Rectal smooth muscle tissue (tissue), 1 donor: ENCODE data around the gene SLC17A8.
"Not testable (repeated sequence)": the region's sequence is repeated elsewhere in the genome, so short reads cannot be mapped to it uniquely, and the experiment has no call there.

Experiments used
- H3K27ac ChIP-seq: one replicate; pipeline ENCODE4 v1.7.0; 2013; ENCODE audit warnings: low read depth, low read length, inconsistent platforms
- H3K27me3 ChIP-seq: one replicate; pipeline ENCODE4 v1.7.0; 2013; ENCODE audit warnings: low read length; ENCODE audit not compliant: control insufficient read depth, insufficient read depth
- H3K36me3 ChIP-seq: one replicate; pipeline ENCODE4 v1.7.0; 2013; ENCODE audit warnings: low read length; ENCODE audit not compliant: control insufficient read depth, insufficient read depth
- H3K4me1 ChIP-seq: one replicate; pipeline ENCODE4 v1.7.0; 2013; ENCODE audit warnings: low read length; ENCODE audit not compliant: control insufficient read depth, insufficient read depth
- H3K4me3 ChIP-seq: one replicate; pipeline ENCODE4 v1.7.0; 2013; ENCODE audit warnings: low read length
- H3K9ac ChIP-seq: one replicate; pipeline ENCODE4 v1.7.0; 2013; ENCODE audit warnings: low read length

SLC17A8 gene

DNA sequence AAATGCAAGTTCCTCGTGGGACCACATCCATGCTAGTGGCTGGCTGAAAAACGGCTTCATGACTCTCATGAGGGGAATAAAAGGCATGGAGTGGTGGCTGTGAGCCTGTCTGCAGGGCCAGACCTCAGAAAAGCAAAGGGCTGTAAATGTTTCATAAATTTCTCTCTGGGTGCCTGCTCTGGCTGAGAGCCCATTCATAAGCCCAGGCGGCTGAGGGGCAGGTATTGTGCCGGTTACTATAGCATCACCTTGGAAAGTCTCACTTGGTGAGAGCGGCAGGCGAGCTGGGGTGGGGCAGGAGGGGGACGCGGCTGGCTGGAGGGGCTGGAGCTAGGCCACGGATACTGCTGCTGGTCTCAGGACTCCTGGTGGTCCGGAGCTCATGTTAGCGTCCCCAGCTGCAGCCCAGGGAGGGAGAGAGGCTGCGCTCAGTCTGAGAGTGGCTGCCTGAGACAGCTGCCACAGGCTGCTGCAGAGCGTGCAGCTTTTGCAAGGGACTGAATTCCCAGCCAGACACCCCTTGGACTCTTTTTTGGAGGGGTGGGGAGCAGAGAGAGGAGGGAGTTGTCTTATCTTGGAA is at the start of gene SLC17A8:
Gene SLC17A8 (plus strand): TSS at position 431 of the 580 bp plus-strand sequence. CDS start 318 bp downstream, outside the sequence.
- no peak within 1 kb of the TSS for H3K4me3 ChIP-seq
- no peaks in the 10 kb centered on the region for H3K36me3 ChIP-seq

DNA sequence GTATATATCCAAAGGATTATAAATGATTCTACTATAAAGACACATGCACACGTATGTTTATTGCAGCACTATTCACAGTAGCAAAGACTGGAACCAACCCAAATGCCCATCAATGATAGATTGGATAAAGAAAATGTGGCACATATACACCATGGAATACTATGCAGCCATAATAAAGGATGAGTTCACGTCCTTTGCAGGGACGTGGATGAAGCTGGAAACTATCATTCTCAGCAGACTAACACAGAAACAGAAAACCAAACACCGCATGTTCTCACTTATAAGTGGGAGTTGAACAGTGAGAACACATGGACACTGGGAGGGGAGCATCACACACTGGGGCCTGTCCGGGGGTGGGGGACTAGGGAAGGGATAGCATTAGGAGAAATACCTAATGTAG is 48.7 kb upstream of the SLC17A8 start:
- not testable (repeated sequence) for H3K4me3 ChIP-seq, H3K4me1 ChIP-seq, H3K27me3 ChIP-seq, H3K9ac ChIP-seq, H3K36me3 ChIP-seq, H3K27ac ChIP-seq

More for the DNA sequence above, at the start of gene SLC17A8:
- Histone ChIP-seq H3K4me1 (no peaks in the 10 kb centered on the region), H3K27ac (no peak within 1 kb of the TSS), H3K27me3 (no peaks in the 10 kb centered on the region), H3K9ac (no peak within 1 kb of the TSS)

DNA sequence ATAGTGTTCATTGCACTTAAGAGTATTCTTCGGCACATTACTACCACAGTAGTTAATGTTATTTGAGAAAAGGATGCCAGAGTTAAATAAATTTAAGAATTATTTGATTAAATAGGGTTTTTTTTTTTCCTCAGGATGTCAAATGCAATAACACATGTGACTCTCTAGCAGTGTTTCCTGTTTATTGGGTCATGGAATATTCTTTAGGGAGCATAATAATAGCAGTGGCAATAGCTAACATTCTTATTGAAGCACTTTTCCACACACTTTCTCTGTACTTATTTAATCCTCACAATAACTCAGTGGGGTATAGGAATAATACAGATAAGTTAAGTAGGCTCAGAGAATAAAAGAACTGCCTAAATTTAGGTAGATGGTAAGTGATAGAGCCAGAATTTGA is 45.6 kb upstream of the SLC17A8 start:
- no peaks in the 10 kb centered on the region for H3K27me3 ChIP-seq
- peaks cover 2% of the 10 kb centered on the region for H3K36me3 ChIP-seq
- no peak overlapping the region for H3K4me3 ChIP-seq
- H3K4me1 ChIP-seq = no peaks in the 10 kb centered on the region
- H3K27ac ChIP-seq = no peak overlapping the region
- no peak overlapping the region for H3K9ac ChIP-seq

DNA sequence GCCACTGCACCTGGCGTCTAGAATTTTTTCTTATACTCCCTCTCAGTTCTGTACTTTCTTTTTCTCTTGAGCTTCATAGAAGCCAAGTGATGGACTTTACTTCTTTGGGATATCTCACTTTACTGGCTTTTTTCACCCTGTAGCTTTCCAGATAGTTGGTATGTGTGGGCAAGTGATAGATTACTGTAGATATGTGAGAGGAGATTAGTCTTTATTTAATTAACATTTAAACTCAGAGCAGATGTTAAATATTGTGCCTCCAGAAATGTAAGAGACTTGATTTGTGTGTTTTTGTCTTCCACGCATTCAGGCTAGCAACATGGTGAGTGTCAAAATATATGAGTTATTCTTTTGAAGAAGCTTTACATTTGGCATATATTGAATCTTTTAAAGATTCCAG is 39.5 kb upstream of the SLC17A8 start:
- Histone ChIP-seq H3K27ac (no peak overlapping the region), H3K9ac (no peak overlapping the region), H3K4me3 (no peak overlapping the region), H3K27me3 (no peaks in the 10 kb centered on the region), H3K36me3 (peaks cover 2% of the 10 kb centered on the region), H3K4me1 (no peaks in the 10 kb centered on the region)

DNA sequence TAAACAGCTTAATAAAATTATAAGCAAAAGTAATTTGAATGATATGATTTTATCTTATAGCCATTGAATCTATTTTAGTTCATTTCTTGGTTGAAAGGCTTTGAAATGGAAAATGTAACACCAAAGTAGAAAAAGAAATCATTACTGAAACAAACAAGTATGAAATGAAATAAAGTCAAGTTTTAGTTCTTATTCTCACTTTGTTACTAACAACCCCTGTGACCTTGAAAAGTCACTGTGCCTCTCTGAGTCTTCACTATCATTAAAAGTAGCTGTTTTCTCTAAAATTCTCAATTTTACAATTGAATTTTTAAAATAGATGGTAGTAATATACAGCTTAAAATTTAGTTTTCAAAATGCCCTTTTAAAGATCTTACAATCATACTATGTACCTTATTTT is 32.4 kb upstream of the SLC17A8 start:
- Histone ChIP-seq H3K27ac (no peak overlapping the region), H3K27me3 (no peaks in the 10 kb centered on the region), H3K36me3 (peaks cover 3% of the 10 kb centered on the region), H3K9ac (no peak overlapping the region), H3K4me3 (no peak overlapping the region), H3K4me1 (no peaks in the 10 kb centered on the region)

DNA sequence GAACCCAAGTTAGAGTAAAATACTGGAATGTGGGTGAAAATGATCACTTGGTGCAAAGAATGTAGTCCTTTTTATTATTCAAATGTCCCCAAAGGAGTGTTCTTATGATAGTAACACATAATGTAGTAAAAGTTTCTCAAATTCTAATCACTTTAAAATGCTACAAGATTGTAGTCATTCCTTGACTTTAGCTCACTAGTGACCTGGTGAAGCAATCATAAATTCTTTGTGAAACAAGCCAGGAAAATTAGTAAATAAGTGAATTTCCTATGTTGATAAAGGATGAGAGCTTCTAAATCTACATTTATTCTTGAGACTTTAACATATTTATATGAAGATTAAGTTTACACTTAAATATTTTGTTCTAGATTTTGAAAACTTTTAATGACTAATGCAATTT is 30.7 kb upstream of the SLC17A8 start:
- H3K9ac ChIP-seq = no peak overlapping the region
- H3K27ac ChIP-seq = no peak overlapping the region
- peaks cover 5% of the 10 kb centered on the region for H3K36me3 ChIP-seq
- H3K27me3 ChIP-seq = no peaks in the 10 kb centered on the region
- H3K4me1 ChIP-seq = no peaks in the 10 kb centered on the region
- no peak overlapping the region for H3K4me3 ChIP-seq

DNA sequence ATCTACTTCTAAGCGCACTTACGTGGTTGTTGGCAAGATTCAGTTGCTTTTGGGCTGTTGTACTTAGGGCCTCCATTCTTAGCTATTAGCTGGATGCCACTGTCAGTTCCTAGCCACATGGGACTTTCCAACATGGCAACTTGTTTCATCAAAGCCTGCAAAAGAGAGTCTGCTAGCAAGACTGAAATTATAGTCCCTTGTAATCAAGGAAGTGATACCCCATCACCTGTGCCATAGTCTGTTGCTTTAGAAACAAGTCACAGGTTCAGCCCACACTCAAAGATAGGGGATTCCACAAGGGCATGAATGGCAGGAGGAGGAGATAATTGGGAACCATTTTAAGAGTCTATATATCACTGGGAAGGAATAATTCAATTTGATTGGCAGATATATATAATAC is 27.1 kb upstream of the SLC17A8 start:
- no peak overlapping the region for H3K9ac ChIP-seq
- H3K4me1 ChIP-seq = no peaks in the 10 kb centered on the region
- no peak overlapping the region for H3K27ac ChIP-seq
- no peaks in the 10 kb centered on the region for H3K27me3 ChIP-seq
- no peak overlapping the region for H3K4me3 ChIP-seq
- peaks cover 5% of the 10 kb centered on the region for H3K36me3 ChIP-seq

DNA sequence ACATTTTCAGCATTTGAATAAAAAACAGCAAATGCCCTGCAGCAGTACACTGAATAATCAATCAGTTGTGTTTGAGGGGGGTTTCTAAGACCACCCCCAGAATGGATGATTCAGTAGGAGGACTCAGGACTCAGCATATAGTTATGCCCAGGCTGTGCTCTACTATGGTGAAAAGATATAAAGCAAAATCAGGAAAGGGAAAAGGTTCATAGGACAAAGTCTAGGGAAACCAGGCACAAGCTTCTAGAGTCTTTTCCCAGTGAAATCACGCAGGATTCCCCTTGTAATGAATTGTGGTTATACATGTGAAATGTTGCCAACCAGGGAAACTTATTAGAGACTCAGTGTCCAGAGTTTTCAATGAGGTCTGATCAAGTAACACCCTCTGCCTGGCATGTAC is 25.0 kb upstream of the SLC17A8 start:
- Histone ChIP-seq H3K36me3 (peaks cover 5% of the 10 kb centered on the region), H3K27me3 (no peaks in the 10 kb centered on the region), H3K4me1 (no peaks in the 10 kb centered on the region), H3K9ac (no peak overlapping the region), H3K4me3 (no peak overlapping the region), H3K27ac (no peak overlapping the region)

DNA sequence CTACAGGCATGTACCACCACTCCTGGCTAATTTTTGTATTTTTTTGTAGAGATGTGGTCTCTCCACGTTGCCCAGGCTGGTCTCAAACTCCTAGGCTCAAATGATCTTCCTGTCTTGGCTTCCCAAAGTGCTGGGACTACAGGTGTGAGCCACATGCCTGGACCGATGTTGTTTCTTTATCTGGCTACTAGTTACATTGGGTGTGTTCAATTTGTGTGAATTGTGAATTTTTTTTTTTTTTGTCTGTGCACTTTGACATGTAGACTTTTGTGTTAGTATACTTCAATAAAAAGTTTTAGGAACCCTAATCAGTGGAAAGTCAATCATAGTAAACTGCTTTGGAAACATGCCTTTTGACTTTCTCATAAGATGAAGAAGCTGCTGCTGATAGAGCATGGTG is 24.0 kb upstream of the SLC17A8 start:
- no peak overlapping the region for H3K9ac ChIP-seq
- no peaks in the 10 kb centered on the region for H3K27me3 ChIP-seq
- no peak overlapping the region for H3K27ac ChIP-seq
- no peak overlapping the region for H3K4me3 ChIP-seq
- peaks cover 2% of the 10 kb centered on the region for H3K36me3 ChIP-seq
- H3K4me1 ChIP-seq = no peaks in the 10 kb centered on the region

DNA sequence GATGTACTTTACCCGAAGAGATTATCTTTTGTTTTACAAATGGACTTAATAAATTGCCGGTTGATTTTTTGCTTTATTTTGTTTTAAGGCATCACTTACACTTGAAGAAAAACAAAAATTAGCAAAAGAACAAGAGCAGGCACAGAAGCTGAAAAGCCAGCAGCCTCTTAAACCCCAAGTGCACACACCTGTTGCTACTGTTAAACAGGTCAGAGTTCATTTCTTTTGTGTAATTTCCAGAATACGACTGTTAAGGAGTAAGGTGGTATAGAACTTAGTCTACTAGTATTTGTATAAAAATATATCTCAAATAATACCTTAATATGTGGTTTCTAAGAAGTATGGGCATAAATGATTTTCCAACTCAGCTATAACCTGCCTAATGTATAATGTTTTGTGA is 19.6 kb upstream of the SLC17A8 start:
- H3K4me3 ChIP-seq = no peak overlapping the region
- H3K27ac ChIP-seq = no peak overlapping the region
- H3K36me3 ChIP-seq = no peaks in the 10 kb centered on the region
- no peak overlapping the region for H3K9ac ChIP-seq
- no peaks in the 10 kb centered on the region for H3K4me1 ChIP-seq
- H3K27me3 ChIP-seq = no peaks in the 10 kb centered on the region

DNA sequence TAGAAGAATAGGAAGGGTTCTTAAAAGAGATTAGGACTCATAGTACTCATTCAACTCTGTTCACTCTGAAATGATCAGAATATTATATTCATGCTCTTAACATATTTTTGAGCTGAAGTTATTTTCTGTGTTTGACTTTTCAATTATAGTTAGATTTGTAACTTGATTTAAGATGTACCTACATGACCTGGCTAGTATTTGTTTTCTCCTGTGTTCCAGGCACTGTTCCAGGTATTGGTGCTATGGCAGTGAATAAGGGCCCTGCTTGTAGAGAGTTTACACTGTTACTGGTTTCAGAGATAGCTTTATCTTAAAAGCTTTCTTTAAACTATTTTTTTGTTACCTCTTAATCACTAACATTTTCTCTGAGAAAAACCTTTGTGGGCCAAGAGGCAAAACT is 19.1 kb upstream of the SLC17A8 start:
- H3K27me3 ChIP-seq = no peaks in the 10 kb centered on the region
- no peak overlapping the region for H3K4me3 ChIP-seq
- no peaks in the 10 kb centered on the region for H3K4me1 ChIP-seq
- H3K36me3 ChIP-seq = no peaks in the 10 kb centered on the region
- H3K9ac ChIP-seq = no peak overlapping the region
- H3K27ac ChIP-seq = no peak overlapping the region

DNA sequence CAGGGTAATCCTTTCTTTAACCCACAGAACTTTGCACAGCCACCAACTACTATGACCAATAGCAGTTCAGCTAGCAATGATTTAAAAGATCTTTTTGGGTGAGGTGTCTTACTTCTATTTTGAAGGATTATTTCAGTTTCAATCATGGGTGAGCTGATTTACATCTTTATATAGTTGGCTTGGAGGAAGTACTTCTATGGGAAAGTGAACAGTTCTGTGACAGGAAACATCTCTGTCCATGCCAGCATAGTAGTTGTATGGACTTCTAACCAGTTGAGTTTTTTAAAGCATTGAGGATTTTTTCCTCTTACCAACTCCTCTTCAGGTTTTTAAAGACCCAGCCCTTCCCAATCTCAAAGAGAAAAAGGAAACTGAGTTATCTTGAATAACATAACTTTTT is 17.8 kb upstream of the SLC17A8 start:
- Histone ChIP-seq H3K4me3 (no peak overlapping the region), H3K9ac (no peak overlapping the region), H3K4me1 (no peaks in the 10 kb centered on the region), H3K27ac (no peak overlapping the region), H3K27me3 (no peaks in the 10 kb centered on the region), H3K36me3 (no peaks in the 10 kb centered on the region)

DNA sequence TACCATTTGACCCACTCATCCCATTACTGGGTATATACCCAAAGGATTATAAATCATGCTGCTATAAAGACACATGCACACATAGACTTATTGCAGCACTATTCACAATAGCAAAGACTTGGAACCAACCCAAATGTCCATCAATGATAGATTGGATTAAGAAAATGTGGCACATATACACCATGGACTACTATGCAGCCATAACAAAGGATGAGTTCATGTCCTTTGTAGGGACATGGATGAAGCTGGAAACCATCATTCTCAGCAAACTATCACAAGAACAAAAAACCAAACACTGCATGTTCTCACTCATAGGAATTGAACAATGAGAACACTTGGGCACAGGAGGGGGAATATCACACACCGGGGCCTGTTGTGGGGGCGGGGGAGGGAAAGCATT is 14.0 kb upstream of the SLC17A8 start:
- H3K9ac ChIP-seq, H3K27me3 ChIP-seq, H3K27ac ChIP-seq, H3K36me3 ChIP-seq, H3K4me3 ChIP-seq, H3K4me1 ChIP-seq: not testable (repeated sequence)
